SH-SY5Y (cell line): ENCODE data around the gene ICAM2.

Experiments used
- GATA2 ChIP-seq: IDR thresholded peaks from 2 replicates; pipeline ENCODE4 v1.6.1; 2011; ENCODE audit warnings: mild to moderate bottlenecking, low read depth, low read length
- GATA3 ChIP-seq: IDR thresholded peaks from 2 replicates; pipeline ENCODE4 v1.6.1; 2011; ENCODE audit warnings: low read depth, mild to moderate bottlenecking, low read length, moderate library complexity

DNA sequence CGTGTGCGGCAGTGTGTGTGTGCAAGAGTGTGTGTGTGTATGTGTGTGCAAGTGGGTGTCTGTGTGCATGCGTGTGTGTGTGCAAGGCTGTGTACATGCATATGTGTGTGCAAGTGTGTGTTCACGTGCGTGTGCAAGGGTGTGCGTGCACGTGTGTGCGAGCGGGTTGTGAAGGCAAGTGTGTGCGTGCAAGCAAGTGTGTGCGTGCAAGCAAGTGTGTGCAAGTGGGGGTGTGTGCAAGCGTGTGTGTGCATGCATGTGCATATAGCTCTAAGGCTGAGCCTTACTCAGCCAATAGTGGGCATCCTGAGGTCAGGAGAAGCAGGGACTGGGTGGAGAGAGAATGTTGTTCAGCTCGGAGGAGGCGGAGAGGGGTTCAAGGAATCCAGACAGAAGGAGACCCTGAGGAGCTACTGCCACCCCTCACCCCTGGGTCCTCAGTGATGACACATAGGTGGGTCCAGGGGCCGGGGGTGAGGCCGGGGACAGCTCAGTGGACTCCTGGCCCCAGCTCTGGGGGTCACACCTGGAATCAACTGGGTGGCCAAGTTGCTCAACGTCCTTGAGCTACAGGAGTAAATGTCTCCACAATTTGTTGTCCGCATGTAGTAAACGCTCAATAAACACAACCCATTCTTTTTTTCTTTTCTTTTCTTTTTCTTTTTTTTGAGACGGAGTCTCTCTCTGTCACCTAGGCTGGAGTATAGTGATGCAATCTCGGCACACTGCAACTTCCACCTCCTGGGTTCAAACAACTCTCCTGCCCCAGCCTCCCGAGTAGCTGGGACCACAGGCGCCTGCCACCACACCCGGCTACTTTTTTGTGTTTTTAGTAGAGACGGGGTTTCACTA is 20.5 kb downstream of the ICAM2 start:
- TF ChIP-seq GATA3 (no peak), GATA2 (no peak)
